Stimulated activated CD8-positive, alpha-beta memory T cell treated with anti-CD3 and anti-CD28 coated beads, Interleukin-15, amount 100 ng/mL, for 4 hours (primary cell): Measurements from ENCODE around the gene PCDH19.
"Not testable (repeated sequence)": the region's sequence is repeated elsewhere in the genome, so short reads cannot be mapped to it uniquely, and the experiment has no call there.

Experiments
- DNase-seq, 2 donors: peaks; one replicate each; pipeline ENCODE4 v3.0.0-alpha.2; 2020; ENCODE audit warnings: low read depth in 2 of 2

PCDH19 gene, protein sequence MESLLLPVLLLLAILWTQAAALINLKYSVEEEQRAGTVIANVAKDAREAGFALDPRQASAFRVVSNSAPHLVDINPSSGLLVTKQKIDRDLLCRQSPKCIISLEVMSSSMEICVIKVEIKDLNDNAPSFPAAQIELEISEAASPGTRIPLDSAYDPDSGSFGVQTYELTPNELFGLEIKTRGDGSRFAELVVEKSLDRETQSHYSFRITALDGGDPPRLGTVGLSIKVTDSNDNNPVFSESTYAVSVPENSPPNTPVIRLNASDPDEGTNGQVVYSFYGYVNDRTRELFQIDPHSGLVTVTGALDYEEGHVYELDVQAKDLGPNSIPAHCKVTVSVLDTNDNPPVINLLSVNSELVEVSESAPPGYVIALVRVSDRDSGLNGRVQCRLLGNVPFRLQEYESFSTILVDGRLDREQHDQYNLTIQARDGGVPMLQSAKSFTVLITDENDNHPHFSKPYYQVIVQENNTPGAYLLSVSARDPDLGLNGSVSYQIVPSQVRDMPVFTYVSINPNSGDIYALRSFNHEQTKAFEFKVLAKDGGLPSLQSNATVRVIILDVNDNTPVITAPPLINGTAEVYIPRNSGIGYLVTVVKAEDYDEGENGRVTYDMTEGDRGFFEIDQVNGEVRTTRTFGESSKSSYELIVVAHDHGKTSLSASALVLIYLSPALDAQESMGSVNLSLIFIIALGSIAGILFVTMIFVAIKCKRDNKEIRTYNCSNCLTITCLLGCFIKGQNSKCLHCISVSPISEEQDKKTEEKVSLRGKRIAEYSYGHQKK (N-terminal part only)

DNA sequence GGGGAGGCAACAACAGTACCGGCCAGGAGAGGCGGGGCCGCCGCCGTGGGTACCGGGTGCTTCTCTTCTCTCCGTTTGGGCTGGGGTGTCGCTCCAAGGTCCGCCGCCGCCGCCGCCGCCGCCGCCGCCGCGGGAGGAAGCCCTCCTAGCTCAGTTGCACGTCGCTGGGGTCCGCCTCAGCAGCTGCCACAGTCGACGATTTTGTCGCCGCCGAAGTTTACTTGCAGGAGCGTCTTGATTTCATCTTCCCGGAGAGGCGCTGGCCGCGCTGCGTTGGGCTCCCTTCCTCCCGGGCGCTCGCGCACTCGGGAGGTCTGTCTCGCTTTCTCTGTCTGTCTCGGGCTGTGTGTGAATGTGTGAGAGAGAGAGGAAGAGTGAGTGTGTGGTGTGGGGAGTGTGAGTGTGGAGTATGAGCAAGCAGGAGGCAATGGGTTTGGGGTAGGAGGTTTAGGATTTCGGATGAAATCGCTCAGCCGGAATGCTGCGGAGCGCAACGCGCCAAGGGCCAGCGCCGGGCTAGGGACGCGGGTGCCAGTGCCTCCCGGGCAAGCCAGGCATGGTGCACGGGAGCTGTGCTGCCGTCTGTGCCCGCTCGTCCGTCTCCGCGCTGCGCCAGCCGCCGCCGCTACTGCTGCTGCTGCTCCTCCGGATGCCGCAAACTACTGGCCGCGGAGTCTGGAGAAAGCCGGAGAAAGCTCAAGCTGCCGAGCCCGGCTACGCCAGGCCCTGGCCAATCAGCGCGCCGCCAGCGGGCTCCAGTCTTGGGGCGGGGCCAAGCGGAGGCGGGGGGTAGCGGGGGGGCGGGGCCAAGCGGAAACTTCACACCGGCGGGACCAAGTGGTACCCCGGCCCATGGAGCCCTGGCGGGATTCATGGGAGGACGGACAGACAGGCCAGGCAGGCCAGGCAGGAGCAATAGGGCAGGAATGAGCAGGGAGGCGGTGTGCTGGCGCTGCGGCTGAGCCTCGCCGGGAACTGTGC is at the start of gene PCDH19:
Gene PCDH19, minus strand, starts transcription at position 664 of the 981 bp plus-strand sequence. CDS start 1,676 bp downstream, outside the sequence.
- no peak for DNase-seq

DNA sequence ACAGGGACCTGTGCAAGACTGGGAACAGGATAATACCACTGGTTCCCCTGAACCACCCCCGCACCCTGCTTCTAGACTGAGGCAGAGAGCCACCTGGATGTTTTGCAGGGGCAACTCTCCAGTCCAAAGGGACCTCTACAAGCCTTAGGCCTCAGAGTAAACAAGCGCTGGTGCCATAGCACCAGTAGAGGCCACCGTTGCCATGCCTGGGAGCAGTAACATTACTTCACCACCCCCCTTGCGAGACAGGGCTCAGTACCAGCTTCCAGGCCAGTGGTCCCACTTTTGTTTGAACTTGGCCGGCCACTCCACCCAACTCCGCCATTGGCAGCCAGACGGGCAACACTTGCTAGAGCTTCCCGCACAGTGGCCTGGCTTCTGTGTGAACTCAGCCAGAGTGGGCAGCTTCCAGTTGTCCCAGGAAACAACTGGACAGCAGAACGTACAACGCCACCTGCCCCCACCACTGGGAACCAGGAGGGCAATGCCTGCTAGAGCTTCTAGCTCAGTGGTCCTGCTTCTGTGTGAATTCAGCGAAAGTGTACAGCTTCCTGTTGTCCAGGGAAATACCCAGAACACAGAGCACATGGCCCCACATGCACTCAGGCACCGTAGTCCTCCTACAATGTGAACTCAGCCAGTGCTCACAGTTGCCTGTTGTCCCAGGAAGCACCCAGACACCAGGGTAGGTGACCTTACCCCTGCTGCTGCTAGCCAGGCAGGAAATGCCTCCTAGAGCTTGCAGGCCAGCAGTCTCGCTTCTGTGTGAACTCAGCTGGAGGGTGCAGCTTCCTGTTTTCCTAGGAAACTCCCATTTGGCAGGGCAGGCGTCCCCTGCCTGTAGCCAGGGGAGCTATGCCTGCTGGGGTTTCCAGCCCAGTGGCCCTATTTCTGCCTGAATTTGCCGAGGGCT is 39.9 kb upstream of the PCDH19 start:
- DNase-seq = no peak

DNA sequence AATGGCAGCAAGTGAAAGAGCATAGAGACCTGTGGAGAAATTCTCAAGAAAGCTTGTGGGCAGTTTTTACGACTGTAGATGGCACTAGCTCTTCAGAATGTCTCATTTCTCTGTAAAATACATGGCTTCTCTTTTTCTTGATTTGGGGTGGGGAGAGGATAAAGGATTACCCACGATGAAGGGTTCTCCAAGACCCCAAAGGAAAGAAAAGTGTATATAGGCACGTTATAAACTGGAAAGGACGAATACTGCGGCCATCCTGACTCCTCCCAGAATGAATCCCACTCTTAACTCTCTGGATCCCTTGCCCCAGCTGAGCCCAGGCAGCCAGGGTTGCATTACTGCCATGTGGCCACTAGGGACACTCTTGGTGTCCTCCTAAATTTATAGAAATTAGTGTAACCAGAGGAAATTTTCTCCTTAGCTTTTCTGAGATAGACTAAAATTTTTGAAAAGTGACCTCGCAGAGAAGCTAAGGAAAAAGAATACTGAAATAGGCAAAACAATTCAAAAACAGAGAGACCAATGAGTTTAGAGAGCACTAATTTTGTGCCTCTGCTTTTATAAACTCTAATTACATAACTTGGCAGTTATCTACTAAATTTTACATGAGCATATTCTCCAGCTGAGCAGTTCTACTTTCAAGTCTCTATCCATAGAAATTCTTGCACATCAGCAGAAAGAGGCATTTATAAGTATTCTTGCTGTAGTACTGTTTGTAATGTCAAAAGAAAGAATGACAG is 37.8 kb upstream of the PCDH19 start:
- no peak for DNase-seq

DNA sequence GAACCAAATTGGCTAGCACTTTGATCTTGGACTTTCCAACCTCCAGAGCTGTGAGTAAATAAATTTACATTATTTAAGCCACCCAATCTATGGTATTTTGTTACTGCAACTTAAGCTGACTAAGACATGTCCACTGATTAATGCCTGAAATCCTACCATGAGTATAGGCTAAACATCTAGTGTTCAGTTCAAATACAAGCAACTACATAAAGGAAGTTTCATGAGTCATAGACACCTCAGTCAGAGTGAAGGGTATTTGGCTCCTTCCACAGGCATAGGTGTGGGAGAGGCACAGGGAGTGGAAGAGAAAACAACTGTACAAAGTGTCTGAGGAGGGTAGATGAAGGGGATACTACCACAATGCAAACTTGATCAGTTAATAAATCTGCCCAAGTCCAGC is 35.5 kb upstream of the PCDH19 start:
- DNase-seq = no peak

DNA sequence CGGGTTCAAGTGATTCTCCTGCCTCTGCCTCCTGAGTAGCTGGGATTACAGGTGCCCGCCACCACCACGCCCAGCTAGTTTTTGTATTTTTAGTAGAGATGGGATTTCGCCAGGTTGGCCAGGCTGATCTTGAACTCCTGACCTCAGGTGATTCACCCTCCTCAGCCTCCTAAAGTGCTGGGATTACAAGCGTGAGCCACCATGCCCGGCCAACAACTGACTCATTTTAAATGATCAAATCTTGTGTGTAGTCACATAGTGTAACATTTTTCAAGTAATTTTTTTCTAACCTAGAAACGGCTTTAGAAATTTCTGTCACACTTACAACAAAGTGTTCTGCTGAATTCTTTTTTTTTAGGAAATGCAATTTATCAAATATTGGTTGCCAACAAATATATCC is 31.2 kb upstream of the PCDH19 start:
- not testable (repeated sequence) for DNase-seq

DNA sequence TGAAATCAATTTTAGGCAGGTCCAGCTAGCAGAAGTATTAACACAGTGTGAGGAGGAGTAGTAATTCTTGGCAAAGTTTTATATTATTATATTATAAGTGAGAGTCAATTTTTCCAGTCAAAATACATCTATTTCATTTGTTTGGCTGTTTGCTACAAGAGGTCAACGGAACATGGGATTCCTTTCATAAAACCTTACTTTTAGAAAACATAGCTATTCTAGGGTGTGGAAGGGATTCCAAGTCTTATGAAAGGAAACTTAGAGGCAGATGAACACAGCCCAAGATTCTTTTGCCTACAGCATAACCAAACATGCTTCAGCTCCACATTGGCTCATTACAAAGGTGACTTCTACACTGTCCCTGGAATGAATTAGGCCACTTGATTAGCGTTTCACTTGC is 29.9 kb upstream of the PCDH19 start:
- DNase-seq = no peak

DNA sequence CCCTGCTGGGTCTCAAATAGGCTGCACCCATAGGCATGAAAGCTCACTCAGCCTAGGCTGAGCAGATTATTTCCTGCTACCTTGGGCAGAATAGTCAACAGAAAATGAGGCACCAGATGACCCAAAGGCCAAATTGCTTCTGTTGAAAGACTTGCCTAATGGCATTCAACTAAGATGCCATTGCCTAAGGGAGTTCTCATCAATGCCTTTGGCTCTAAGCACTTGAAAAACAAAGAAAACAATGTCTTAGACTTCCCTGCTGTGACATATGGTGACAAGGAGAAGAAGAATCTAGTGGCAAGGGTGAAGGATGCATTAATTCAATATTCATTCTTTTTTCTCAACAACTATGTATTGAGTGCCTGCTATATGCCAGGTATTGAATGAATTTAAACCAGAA is 25.7 kb upstream of the PCDH19 start:
- DNase-seq = no peak

DNA sequence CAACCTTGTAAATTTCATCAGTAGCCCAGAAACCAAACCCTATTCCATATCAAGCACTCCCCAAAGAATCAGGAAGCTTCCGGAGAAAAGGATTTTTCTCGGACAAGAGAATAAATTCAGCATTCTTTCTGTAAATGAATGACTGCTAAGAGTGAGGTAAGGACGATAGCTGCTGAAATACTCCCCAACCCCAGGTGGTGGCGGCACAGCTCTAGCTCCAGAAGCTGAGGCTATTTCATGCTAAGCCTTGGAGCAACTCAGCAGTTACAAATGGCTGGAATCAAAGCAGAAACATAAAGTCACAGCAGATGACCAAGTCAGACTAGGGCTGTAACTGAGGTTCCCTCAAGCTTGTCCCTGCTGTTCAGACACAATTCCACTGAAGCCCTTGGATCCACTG is 13.9 kb upstream of the PCDH19 start:
- DNase-seq = no peak

DNA sequence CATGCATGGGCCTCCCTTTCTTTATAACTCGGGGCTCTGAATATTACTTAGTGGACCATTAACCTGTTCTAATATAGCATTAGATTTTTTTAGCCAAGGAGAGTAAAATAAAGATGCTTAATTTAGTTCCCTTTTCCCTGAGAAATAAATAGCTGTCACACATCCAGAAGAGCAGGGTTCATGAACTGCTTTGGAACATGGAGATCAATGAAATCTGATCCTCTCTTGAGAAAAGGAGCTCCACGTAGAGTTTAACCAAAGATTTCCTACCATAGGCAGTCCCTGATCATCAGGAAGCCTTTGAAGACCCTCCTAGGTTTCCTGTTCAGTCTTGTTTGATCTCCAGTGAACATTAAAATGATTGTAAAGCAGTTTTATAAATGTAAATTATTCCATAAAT is 8.5 kb upstream of the PCDH19 start:
- no peak for DNase-seq

DNA sequence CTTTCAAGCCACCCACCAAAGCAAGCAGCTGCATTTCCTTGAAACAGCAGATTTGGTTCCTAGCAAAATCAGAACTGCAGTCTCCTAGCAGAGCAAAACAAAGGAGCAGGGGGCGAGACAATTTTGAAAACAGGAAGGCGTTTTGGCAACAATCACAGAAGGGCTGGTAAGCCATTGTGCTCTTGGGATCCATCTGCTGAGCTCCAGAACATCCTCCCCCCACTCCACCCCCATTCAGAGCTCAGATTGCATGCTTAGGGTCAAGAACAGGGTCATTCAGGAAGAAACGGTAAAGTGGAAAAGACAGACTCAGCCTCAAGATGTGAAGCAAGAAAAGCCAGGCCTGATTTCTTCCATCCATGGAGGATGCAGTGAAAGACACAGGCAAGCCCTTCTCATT is 7.6 kb upstream of the PCDH19 start:
- no peak for DNase-seq

DNA sequence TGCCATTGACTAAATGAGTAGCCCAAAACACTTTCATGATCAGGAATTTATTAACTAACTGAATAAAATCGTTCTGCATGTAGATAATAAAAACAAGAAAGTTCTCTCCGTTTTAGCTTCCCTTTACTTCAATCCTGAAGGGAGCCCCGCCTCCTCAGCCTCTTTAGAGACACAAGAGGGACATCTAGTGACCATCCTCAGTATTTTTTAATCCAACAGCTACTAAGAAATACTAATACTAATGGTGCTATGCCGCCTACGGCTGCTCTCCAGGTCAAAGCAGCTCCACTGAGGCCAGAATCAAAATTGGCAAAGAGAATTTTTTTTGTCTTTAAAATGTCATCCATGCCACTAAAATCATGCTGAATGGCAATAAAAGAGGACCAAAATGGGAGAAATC is 3.2 kb upstream of the PCDH19 start:
- no peak for DNase-seq

DNA sequence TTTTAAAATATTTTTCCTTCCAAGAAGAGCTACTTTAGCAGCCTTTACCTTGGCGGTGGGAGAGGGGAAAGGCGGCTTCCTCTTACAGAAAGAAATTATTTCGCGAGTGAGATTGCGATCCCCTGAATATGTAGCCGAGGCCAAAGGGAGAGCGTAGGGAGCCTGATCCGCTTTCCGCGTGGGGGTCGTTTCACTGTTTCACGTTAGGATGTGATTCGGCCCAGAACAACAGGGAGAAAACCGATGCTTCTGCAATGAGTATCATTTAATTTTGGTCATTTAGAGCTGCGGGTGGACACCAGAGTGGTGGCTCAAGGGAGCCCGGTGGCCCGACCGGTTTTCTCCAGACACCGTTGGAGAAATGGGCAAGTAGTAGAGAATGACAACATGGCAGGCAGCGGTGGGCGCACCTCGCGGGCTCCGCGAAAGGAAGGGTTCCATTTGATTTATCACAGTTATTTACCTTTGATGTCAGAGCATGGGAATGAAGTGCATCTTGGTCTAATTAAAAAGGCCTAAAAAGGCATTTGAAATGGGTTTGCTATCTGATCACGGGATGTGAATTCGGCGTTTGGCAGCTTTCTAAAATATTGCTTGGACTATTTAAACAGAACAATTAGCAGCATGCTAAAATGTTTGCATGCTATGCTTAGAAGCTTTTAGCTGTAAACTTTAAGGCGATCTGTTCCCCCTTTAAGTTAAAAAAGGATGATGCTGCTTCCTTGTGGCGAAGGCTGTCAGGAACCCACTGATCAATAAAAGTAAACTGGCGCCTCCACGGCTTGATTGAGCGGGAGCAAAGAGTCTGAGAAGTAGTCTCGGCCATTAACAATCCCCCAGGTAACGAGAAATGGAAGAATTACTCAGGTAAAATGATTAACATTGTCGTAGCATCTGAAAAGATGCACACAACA is 2.0 kb upstream of the PCDH19 start:
- DNase-seq = no peak

DNA sequence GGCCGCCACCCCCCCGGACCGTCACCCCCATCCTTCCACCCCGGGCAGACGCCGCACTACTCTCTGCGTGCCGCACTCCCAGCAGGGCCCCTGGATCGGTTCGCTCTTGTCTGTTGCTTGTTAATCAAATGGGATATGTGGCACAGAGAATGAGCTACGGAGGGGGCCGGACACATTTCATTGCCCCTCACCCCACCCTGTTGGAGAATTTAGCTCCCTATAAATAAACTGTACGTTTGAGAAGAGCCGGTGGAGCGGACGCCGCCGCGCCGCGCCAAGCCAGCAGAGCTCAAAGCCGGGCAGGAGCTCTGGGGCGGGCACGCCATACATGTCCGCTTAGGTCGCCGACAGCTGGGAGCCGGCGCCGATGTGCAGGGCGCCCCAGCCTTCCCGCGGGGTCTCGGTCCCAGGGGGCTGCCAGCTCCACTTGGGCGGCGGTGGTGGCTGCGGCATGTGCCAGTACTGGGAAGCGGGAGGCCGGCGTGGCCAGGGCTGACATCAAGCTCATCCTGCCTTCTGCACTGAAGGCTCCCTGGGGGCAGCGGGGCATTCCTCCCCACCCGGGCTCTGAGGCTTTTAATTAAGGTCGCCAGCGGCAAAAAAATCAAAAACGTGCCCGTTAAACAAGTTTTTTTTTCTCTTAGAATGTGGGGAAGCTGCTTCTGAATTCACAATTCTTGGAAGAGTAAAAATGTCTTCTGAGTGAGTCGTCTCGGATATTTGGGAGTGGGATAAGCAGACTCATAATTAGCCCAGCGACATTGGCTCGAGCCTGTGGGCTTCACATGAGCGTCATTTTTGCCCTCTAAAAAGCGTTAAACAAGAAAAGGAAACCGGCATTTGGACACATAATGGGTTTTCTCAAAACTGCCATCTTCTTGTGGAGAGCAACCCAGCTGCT is 1.1 kb upstream of the PCDH19 start:
- DNase-seq = no peak

DNA sequence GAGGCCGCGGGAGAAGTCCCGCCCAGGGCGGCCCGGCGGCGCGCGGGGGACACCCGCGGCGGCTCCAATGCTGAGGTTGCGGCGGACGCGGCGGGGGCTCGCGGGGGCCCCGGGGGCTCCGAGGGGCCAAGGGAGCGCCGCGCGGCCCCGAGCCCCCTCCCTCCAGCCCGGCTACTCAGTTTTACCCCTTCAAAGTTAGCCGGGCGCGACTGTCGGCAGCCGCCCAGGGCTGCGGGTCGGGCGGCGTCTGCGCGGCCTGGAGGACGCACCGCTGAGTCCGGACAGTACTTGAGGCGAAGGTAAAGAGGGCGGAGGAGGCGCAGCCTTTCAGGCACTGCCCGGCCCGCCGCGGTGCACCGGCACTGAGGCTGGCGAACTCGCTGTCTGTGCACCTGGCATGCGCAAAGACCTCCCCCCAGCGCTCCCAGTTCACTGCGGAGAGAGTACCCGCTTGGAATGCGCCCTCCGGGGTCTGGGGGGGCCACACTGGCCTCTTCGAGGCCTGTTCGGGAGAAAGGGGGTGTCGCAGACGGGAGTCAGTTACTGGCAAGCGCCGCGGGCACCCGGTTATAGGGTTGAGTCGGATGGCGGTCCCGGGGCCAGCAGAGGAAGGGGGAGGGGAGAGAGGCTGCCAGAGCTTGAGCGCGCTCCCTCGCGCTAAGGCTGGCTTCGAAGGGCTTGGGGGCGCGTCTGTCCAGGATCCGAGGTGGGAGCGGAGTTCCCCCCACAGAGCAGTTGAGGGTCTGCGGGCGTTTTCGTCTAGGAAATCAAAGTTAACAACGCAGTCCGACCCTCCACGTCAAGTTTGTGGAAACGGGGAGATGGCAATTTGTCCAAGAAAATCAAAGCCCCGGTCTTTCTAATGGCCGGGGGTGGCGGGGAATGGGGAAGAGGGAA is 1.1 kb downstream of the PCDH19 start:
- DNase-seq = no peak

DNA sequence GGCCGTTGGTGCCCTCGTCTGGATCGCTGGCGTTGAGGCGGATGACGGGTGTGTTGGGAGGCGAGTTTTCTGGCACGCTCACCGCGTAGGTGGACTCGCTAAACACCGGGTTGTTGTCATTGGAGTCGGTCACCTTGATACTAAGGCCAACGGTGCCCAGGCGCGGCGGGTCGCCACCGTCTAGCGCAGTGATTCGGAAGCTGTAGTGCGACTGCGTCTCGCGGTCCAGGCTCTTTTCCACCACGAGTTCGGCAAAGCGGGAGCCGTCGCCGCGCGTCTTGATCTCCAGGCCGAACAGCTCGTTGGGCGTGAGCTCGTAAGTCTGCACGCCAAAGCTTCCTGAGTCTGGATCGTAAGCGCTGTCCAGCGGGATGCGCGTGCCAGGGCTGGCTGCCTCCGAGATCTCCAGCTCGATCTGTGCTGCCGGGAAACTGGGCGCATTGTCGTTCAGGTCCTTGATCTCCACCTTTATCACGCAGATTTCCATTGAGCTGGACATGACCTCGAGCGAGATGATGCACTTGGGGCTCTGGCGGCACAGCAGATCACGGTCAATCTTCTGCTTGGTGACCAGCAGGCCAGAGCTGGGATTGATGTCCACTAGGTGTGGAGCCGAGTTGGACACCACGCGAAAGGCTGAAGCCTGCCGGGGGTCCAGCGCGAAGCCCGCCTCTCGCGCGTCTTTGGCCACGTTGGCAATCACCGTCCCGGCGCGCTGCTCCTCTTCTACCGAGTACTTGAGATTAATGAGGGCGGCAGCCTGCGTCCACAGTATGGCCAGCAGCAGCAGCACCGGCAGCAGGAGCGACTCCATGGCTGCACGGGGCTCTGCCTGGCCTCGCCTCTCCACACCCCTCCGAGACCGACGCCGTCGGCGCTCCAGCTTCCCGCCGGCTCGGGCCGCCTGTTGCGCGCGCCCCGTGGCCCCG is 2.0 kb downstream of the PCDH19 start:
- no peak for DNase-seq
